ENCODE measurements around the gene TRPV3. TPM values are rescaled to one million over a fixed set of nuclear protein-coding genes. Genes with fewer than 3 reads are reported as not detected.
A peak's percentile ranks its signal among the peaks of the same experiment; 100 is the strongest.

The TRPV3 gene
- total RNA-seq, 1 experiment from 2014 or later: 0.35 TPM

- TF ChIP-seq E2F1 (CRISPR knock-in tag; IDR thresholded peaks at IDR 0.05) (no peak), NFATC4 (CRISPR knock-in tag; IDR thresholded peaks at IDR 0.05) (no peak), ZNF281 (CRISPR knock-in tag; IDR thresholded peaks at IDR 0.05) (no peak)
These were observed 10.0 kb downstream of the TRPV3 start (continued) for GRCh38 chr17:3547628-3548027.

- Mint-ChIP-seq H3K9me3 (peaks cover 14% of the 10 kb centered on the region), H3K27ac (no peak overlapping the region), H3K36me3 (no peaks in the 10 kb centered on the region), H3K27me3 (ENCODE audit: low read depth) (no peaks in the 10 kb centered on the region), H3K4me1 (0 out of 2 replicates have a peak, but pooled peaks cover 3% of the 10 kb centered on the region), H3K4me3 (no peak overlapping the region)
- ChIA-PET CTCF (no interaction called here), POLR2A (no interaction called here)
- TF ChIP-seq FOXP4 (CRISPR knock-in tag; IDR thresholded peaks at IDR 0.05) (no peak), CBFB (CRISPR knock-in tag; IDR thresholded peaks at IDR 0.05; ENCODE audit: low read depth) (no peak), NR1H2 (CRISPR knock-in tag; IDR thresholded peaks at IDR 0.05) (no peak), TEAD1 (CRISPR knock-in tag; IDR thresholded peaks at IDR 0.05) (no peak), GRHL2 (CRISPR knock-in tag; IDR thresholded peaks at IDR 0.05; ENCODE audit: insufficient replicate concordance, severe bottlenecking) (no peak), IRF1 (CRISPR knock-in tag; IDR thresholded peaks at IDR 0.05) (no peak), E2F5 (CRISPR knock-in tag; IDR thresholded peaks at IDR 0.05) (no peak), ERG (CRISPR knock-in tag; IDR thresholded peaks at IDR 0.05) (no peak), E2F1 (CRISPR knock-in tag; IDR thresholded peaks at IDR 0.05) (no peak), ZNF416 (CRISPR knock-in tag; IDR thresholded peaks at IDR 0.05) (no peak)
- ATAC-seq (no peak), DNase-seq (ENCODE audit: low spot score) (no peak)
These were observed 10.6 kb downstream of the TRPV3 start for GRCh38 chr17:3546997-3547396.

GRCh38 chr17:3546521-3546920, 11.1 kb downstream of the TRPV3 start:
- Mint-ChIP-seq H3K27me3 (ENCODE audit: low read depth) (no peaks in the 10 kb centered on the region), H3K4me3 (no peak overlapping the region), H3K4me1 (0 out of 2 replicates have a peak, but pooled peaks cover 3% of the 10 kb centered on the region), H3K27ac (peak overlapping the region; percentile 21; the same call in 1 of the 2 replicates), H3K9me3 (peaks cover 14% of the 10 kb centered on the region), H3K36me3 (no peaks in the 10 kb centered on the region)
- POLR2A ChIA-PET: no interaction called here
- DNase-seq (ENCODE audit: low spot score) (no peak), ATAC-seq (no peak)
- CTCF ChIA-PET: no interaction called here
- TF ChIP-seq FOXP1 (CRISPR knock-in tag; IDR thresholded peaks at IDR 0.05; ENCODE audit: borderline replicate concordance) (no peak), ZNF232 (CRISPR knock-in tag; IDR thresholded peaks at IDR 0.05) (no peak), FOXK1 (CRISPR knock-in tag; IDR thresholded peaks at IDR 0.05) (no peak), JAZF1 (CRISPR knock-in tag; IDR thresholded peaks at IDR 0.05) (no peak), USF1 (CRISPR knock-in tag; IDR thresholded peaks at IDR 0.05) (no peak), ZNF396 (CRISPR knock-in tag; IDR thresholded peaks at IDR 0.05; ENCODE audit: borderline replicate concordance) (no peak)
